HG02571 (cell line): ENCODE data around the gene NCOA5.
"Not testable (repeated sequence)": the region's sequence is repeated elsewhere in the genome, so short reads cannot be mapped to it uniquely, and the experiment has no call there.

Source experiments
- ATAC-seq: cut with Tn5 transposase; IDR thresholded peaks from one replicate; pipeline ENCODE4 v1.9.1; 2021; ENCODE audit warnings: mild to moderate bottlenecking, moderate library complexity; ENCODE audit not compliant: unreplicated experiment

NCOA5 gene

GRCh38 chr20:46121184-46121930 lies 31.6 kb upstream of the NCOA5 start:
- no peak for ATAC-seq

GRCh38 chr20:46120136-46120535 lies 30.4 kb upstream of the NCOA5 start:
- no peak for ATAC-seq

- ATAC-seq: no peak
Observed at GRCh38 chr20:46119547-46119946, 29.8 kb upstream of the NCOA5 start.

- no peak for ATAC-seq
Observed at GRCh38 chr20:46119028-46119546, 29.3 kb upstream of the NCOA5 start.

- ATAC-seq: no peak
Observed at GRCh38 chr20:46118481-46119020, 28.8 kb upstream of the NCOA5 start.

- ATAC-seq: peak; percentile 74
Observed at GRCh38 chr20:46117704-46118467, 28.1 kb upstream of the NCOA5 start, which contains the start of gene CD40. CD40 (plus strand) TSS chr20:46118314; CDS start chr20:46118344, 30 bp downstream.

GRCh38 chr20:46114449-46114848 lies 24.7 kb upstream of the NCOA5 start:
- ATAC-seq: no peak

- ATAC-seq: no peak
Observed at GRCh38 chr20:46113113-46113470, 23.3 kb upstream of the NCOA5 start.

GRCh38 chr20:46112430-46113112 lies 22.8 kb upstream of the NCOA5 start:
- no peak for ATAC-seq

- ATAC-seq: no peak
Observed at GRCh38 chr20:46111836-46112212, 22.1 kb upstream of the NCOA5 start.

GRCh38 chr20:46111028-46111835 lies 21.5 kb upstream of the NCOA5 start:
- ATAC-seq: no peak

GRCh38 chr20:46108976-46109375 lies 19.2 kb upstream of the NCOA5 start:
- no peak for ATAC-seq

- ATAC-seq: peak; percentile 84
Observed at GRCh38 chr20:46108435-46108841, 18.7 kb upstream of the NCOA5 start.

GRCh38 chr20:46107061-46107460 lies 17.3 kb upstream of the NCOA5 start:
- ATAC-seq: no peak

GRCh38 chr20:46104262-46104661 lies 14.5 kb upstream of the NCOA5 start:
- ATAC-seq: no peak

- ATAC-seq: no peak
Observed at GRCh38 chr20:46102940-46103339, 13.2 kb upstream of the NCOA5 start.

GRCh38 chr20:46101957-46102356 lies 12.2 kb upstream of the NCOA5 start:
- no peak for ATAC-seq

GRCh38 chr20:46100988-46101387 lies 11.2 kb upstream of the NCOA5 start:
- no peak for ATAC-seq

- ATAC-seq: not testable (repeated sequence)
Observed at GRCh38 chr20:46100444-46100843, 10.7 kb upstream of the NCOA5 start.

GRCh38 chr20:46099491-46100287 lies 9.9 kb upstream of the NCOA5 start:
- ATAC-seq: no peak
